Activated CD4-positive, alpha-beta T cell treated with anti-CD3 and anti-CD28 coated beads, Interleukin-2, amount 50 U/mL, for 4 hours (primary cell): ENCODE measurements around the gene TM9SF4.
A peak's percentile ranks its signal among the peaks of the same experiment; 100 is the strongest.
"Not testable (repeated sequence)": the region's sequence is repeated elsewhere in the genome, so short reads cannot be mapped to it uniquely, and the experiment has no call there.

Source experiments
- DNase-seq, 2 experiments: peaks; one replicate each; pipeline ENCODE4 v3.0.0-alpha.2; 2020

TM9SF4 gene

GRCh38 chr20:32159766-32160221, 50.3 kb downstream of the TM9SF4 start:
- no peak for DNase-seq

GRCh38 chr20:32160341-32160740, 50.8 kb downstream of the TM9SF4 start:
- DNase-seq = no peak

DNA sequence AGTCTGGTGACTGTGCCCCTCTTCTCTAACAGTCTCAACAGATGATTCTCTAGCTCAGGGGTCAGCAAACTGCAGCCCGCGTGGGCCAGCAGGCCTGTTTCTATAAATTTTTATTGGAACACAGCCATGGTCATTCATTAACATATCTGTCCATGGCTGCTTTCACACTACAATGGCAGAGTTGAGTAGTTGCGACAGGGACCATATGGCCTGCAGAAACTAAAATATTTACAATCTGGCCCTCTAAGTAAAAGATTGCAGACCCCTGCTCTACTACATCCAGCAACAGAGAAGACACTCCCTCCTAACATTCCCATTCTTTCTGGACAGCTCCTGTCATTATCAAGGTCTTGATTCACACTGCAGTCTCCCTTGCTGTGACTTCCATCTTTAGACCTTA, 52.8 kb downstream of the TM9SF4 start:
- no peak for DNase-seq

- no peak for DNase-seq
Observed at GRCh38 chr20:32163951-32164350, 54.4 kb downstream of the TM9SF4 start.

DNA sequence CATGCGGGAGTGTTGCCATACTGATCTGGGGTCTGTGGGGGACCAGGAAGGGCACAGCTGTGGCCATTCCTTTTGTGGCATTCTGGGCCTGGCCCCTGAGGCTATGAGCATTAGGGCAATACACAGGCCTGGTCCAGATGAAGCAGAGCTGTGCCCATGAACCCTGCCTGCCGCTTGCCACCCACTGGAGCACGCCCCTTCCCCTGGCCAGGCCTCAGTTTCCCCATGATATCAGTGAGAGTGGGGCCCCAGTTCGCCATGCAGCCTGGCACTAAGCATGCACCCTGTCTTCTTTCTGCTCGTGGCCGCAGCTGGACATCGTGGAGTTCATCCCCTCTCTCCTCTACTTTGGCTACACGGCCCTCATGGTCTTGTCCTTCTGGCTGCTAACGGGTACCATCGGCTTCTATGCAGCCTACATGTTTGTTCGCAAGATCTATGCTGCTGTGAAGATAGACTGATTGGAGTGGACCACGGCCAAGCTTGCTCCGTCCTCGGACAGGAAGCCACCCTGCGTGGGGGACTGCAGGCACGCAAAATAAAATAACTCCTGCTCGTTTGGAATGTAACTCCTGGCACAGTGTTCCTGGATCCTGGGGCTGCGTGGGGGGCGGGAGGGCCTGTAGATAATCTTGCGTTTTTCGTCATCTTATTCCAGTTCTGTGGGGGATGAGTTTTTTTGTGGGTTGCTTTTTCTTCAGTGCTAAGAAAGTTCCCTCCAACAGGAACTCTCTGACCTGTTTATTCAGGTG, 55.6 kb downstream of the TM9SF4 start:
- no peak for DNase-seq

DNA sequence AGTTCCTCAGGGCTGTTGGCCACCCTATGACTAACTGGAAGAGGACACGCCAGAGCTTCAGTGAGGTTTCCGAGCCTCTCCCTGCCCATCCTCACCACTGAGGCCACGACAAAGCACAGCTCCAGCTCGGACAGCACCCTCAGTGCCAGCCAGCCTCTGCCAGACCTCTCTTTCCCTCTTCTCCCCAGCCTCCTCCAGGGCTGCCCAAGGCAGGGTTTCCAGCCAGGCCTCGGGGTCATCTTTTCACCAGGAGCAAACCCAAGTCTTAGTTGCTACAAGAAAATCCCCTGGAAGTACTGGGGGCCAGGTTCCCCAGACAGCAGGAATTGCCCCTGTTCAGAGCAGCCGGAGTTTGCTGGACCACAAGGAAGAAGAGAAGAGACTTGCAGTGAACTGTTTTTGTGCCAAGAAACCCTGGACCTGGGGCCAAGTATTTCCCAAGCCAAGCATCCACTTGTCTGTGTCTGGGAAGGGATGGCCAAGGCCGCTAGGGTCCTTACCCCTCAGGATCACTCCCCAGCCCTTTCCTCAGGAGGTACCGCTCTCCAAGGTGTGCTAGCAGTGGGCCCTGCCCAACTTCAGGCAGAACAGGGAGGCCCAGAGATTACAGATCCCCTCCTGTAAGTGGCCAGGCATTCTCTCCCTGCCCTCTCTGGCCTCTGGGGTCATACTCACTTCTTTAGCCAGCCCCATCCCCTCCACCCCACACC, 56.5 kb downstream of the TM9SF4 start:
- no peak for DNase-seq

DNA sequence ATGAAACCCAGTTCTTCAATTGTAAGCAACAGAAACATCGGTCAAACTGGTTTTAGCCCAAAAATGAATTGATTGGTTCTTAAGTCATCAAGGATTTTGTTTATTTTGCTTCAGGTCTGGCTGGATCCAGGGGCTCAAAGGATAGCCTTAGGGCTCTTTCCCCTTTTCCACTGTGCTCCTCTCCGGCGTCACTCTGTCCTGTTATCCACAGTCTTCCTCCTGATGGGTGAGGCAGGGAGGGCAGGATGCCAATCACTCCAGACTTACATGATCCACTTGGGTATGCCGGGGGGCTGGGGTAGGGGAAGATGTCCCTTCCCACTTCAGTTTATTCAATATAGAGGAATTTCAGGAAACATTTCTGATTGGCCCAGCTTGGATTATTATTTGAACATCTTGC, 58.0 kb downstream of the TM9SF4 start:
- no peak for DNase-seq

GRCh38 chr20:32168184-32168910, 58.8 kb downstream of the TM9SF4 start:
- DNase-seq = no peak

- DNase-seq = not testable (repeated sequence)
Observed at GRCh38 chr20:32177696-32178095, 68.2 kb downstream of the TM9SF4 start.

- DNase-seq = no peak
Observed at GRCh38 chr20:32179515-32179914, 70.0 kb downstream of the TM9SF4 start.

DNA sequence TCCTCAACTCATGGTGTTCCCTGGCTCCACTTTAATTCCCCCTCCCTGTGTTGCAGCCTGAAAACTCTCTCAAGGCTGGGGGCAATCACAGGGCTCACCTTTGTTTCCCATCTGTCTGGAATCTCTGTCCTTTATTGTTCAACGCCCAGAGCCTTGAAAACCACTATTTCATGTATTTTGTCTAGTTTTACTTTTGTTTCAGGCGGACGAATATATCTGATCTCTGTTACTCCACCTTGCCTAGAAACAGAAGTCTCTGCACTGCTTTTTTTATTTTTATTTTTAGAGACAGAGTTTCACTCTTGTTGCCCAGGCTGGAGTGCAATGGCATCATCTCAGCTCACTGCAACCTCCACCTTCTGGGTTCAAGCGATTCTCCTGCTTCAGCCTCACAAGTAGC, 70.4 kb downstream of the TM9SF4 start:
- no peak for DNase-seq

GRCh38 chr20:32181606-32182005, 72.1 kb downstream of the TM9SF4 start:
- DNase-seq = no peak

GRCh38 chr20:32183947-32184635, 74.6 kb downstream of the TM9SF4 start:
- DNase-seq = no peak

DNA sequence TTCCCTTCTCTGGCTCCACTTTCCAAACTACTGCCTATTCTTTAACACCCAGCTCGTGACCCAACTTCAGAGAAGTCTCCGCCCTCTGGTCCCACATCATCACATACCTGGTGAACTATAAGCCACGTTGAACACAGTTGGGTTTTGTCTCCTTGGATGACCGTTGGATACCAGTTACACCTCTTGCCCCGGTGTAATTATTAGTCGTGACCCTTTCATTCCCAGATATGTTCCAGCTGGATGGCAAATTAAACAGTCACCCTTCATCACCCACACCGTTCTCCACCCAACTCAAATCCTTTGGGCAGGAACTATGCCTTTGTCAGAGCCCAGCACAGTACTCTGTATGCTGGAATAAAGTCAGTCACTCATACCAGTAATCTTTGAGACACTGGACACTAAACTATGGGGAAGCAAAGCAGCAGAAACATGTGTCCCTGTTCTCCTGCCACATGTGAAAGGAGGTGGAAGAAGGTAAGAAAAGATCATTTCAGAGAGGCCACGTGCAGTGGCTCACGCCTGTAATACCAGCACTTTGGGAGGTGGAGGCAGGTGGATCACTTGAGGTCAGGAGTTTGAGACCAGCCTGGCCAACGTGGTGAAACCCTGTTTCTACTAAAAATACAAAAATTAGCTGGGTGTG, 75.6 kb downstream of the TM9SF4 start:
- DNase-seq = no peak

- no peak for DNase-seq
Observed at GRCh38 chr20:32186506-32186905, 77.0 kb downstream of the TM9SF4 start.

DNA sequence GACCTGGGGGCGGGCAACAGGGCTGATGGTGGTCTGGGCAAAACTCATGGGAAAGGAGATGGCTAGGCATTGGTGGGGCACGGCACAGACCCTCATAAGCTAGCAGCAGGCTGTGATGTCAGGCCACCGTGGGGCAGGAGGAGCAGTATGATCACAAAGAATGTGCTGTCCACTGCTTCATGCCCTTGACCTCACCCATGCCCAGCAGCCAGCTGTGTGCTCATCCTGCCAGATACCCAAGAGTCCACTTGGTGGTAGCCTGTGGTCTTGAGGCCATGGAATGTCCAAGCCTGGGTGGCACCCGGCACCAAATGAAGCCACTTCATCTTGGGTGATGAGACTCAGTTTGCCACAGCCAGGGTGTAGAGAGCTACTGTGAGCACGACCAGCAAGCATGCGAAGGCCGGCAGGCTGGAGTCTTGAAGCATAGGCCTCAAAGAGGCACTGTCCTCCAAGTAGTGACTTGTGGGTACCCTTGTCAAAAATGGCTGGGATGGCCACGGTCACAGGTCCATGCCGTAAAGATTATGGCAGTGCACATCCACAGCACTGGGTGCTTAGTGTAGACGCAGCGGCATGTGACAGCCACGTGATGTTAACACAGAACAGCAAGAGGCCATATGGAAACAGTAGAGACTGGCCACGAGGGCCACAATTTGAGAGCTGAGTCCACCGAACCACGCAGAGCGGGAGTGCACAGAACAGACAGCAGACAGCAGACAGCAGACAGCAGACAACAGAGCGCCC, 79.0 kb downstream of the TM9SF4 start:
- DNase-seq = no peak

- DNase-seq = no peak
Observed at GRCh38 chr20:32189123-32189410, 79.6 kb downstream of the TM9SF4 start.

DNA sequence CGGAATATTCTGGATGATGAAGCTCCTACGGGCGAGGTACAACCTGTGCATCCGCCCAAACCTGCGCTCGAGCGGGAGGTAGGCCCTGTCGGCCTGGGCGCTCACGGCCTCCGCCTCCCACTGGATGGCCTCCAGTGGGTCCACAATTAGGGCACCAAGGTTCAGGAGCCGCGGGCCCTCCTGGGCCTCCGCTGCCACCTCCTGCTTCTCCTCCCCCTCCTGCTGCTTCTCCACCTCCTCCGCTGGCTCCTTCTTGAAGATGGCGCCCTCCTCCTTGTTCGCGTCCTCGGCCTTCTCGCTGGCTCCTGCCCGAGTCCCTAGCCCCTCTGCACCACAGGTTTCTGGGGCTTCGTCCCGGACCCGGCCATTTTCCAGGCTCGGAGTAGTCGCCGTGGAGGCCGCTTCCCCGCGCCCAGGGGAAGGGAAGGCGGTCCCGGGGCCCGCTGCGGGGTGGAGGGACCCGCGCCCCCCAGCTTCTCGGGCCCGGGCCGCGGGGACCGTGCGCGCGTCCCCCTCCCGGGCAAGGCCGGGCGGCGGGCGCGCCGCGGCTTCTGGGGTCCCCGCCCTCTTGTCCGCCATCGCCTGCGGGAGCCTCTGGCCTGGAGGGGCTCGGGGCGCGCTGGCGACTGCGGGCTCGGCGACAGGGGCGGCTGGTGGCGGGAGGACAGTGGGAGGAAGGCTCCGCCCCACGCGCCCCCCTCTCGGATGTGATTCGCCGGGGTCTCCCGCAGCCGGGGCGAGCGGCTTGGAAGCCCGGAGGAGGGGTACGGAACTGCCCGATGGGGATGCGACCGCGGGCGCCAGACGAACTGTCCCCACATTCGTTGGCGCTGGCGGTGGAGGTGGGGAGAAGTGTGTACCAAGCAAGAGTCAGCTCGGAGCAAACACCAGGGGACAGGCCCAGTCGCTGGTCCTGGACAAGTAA, 80.4 kb downstream of the TM9SF4 start:
- DNase-seq = peak; percentile 28 to 32

DNA sequence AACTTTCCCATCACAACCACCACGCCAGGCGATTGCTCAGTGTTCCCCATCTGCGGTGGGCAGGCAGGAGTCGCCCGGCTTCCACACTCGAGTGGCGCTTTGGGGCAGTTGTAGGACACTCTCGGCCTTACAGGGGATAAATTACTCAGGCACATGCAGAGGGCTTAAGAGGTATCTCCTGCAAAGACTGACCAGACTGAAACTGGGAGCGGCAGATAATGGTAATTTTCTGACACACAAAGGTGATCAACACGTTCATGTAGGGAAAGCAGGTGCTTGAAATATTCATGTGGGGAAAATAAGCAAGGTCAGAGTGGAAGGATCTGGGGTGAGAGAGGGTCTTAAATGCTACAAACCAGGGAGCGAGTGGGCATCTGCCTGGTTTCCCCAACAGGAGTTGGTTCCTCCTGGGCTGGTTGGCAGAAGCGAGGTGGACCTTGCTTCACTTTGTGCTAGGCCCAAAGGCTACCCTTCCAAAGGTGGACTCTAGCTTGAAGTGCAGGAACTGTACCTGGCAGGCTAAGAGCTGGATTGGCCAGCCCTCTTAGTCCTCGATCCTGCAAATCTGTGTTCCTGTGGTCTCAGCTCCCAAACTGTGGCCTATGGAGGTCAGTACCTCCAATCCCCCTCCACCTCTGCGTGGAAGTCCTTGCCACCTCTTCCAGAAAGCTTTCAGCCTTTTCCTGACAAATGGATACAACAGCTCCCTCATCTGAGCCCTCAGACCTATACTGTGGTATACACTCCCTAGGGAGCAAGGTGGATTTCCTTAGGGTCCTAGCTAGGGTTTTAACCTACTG, 81.3 kb downstream of the TM9SF4 start:
- DNase-seq = no peak

DNA sequence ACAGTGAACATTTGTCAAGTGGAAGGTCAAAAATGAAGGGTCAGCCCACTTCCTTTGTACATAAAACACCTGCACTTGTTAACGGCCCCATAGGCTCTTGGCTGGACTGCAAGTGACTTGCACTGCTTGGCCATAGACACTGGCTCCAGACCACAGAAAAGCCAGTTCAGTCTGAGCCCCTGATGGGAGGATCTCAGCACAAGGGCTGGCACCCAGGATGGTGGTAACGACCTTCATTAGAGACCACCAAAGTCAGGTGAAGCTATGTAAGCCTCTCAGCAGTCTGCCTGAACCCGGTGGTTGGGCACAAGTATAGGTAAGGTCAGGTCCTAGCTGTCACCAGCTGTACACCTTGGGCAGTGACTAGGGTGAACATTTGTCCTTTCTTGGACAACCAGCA, 81.9 kb downstream of the TM9SF4 start:
- no peak for DNase-seq
